HUES6 (cell line): Measurements from ENCODE around the gene SYNPO2.
A peak's percentile ranks its signal among the peaks of the same experiment; 100 is the strongest.

ENCODE experiments used
- H3K27ac ChIP-seq: 2 replicates; pipeline ENCODE4 v1.7.0; 2013; ENCODE audit warnings: low read depth, mild to moderate bottlenecking, low read length, inconsistent platforms
- H3K27me3 ChIP-seq: 2 replicates; pipeline ENCODE4 v1.6.1; 2013; ENCODE audit warnings: low read length; ENCODE audit not compliant: control insufficient read depth, insufficient read depth
- H3K36me3 ChIP-seq: 2 replicates; pipeline ENCODE4 v1.6.1; 2013; ENCODE audit warnings: low read length; ENCODE audit not compliant: control insufficient read depth, insufficient read depth
- H3K4me1 ChIP-seq: 2 replicates; pipeline ENCODE4 v1.6.1; 2013; ENCODE audit warnings: low read length; ENCODE audit not compliant: control insufficient read depth, insufficient read depth
- H3K4me3 ChIP-seq: 2 replicates; pipeline ENCODE4 v1.5.1; 2013; ENCODE audit warnings: low read depth, low read length
- H3K9ac ChIP-seq: one replicate; pipeline ENCODE4 v1.6.1; 2013; ENCODE audit warnings: mild to moderate bottlenecking, low read length
- H3K9me3 ChIP-seq: 2 replicates; pipeline ENCODE4 v1.6.1; 2013; ENCODE audit warnings: low read depth, low read length; ENCODE audit not compliant: control insufficient read depth, insufficient read depth

The SYNPO2 gene

DNA sequence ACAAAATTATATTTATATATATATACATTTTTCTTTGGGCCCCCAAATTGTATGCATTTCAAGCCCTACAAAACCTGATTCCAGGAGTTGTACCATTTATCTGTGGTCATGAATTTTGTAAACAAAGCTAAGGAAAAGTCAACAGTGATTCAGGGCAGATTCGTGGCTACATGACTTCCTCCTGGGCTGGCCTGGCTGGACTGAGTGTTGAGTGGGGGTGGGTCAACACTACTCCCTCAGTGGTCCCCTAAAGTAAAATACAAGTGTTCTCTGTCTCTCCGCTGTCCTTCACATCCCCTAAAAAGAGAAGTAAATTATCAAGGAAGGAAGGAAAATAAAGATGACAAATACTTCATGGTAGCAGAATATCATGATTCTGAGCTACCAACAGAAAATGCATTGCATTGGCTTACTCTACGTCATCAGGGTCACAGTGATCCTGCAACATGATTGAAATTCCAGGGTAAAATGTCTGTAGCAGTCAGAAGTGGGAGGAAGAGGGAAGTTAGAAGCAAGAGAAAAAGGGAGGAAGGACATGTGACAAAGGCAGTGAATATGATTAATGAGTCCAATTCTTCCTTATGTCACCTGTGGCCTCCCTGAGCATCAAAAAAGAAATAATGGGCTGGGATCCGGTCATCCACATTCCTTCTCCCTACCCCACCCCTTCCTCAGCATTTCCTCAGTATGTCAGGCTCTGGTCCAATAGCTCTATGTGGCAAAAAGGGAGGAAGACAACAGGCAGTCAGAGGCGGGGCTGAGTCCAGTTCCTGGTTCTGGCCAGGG lies 204.6 kb downstream of the SYNPO2 start:
- Histone ChIP-seq H3K27ac (no peak overlapping the region), H3K4me1 (0 out of 2 replicates have a peak, but pooled peaks cover 4% of the 10 kb centered on the region), H3K36me3 (no peaks in the 10 kb centered on the region), H3K9ac (no peak overlapping the region), H3K27me3 (no peaks in the 10 kb centered on the region), H3K9me3 (no peaks in the 10 kb centered on the region), H3K4me3 (no peak overlapping the region)

DNA sequence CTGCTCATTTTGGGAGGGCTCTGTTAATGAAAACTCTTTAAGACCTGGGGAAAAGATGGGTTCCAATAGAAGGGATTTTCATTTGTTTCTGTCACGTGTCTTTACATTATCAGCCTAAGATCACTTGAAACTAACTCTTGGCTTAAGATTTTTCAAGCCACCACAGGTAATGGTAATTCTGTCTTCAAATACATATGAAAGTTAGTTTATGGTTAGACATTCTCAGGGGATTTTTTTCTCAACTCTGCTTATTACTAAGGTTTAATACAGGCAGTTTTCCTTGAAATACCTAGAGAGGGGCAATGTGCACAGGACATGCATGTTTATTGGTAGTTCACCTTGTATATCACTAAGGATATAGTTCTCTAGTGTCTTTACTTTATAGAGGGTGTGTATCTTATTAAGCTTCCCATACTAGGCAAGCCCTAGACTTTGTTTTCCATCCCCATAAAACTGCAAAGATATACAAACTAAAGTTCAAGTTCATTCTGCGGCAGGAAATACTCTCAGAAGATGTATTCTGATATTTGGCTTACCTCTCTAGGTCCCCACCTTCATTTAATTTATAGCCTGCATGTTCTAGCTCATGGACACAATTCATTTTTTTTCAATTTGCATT lies 208.7 kb downstream of the SYNPO2 start:
- no peaks in the 10 kb centered on the region for H3K36me3 ChIP-seq
- H3K9me3 ChIP-seq = no peaks in the 10 kb centered on the region
- H3K4me1 ChIP-seq = peaks cover 9% of the 10 kb centered on the region
- H3K27me3 ChIP-seq = no peaks in the 10 kb centered on the region
- no peak overlapping the region for H3K27ac ChIP-seq
- no peak overlapping the region for H3K4me3 ChIP-seq
- no peak overlapping the region for H3K9ac ChIP-seq

- Histone ChIP-seq H3K9ac (no peak overlapping the region), H3K9me3 (no peaks in the 10 kb centered on the region), H3K4me3 (no peak overlapping the region), H3K36me3 (no peaks in the 10 kb centered on the region), H3K27ac (no peak overlapping the region), H3K4me1 (peaks cover 10% of the 10 kb centered on the region), H3K27me3 (no peaks in the 10 kb centered on the region)
Measured at GRCh38 chr4:119098306-119098705, 209.7 kb downstream of the SYNPO2 start.

- H3K9ac ChIP-seq = no peak overlapping the region
- no peak overlapping the region for H3K27ac ChIP-seq
- no peaks in the 10 kb centered on the region for H3K36me3 ChIP-seq
Measured at GRCh38 chr4:119099227-119099810, 210.7 kb downstream of the SYNPO2 start.

DNA sequence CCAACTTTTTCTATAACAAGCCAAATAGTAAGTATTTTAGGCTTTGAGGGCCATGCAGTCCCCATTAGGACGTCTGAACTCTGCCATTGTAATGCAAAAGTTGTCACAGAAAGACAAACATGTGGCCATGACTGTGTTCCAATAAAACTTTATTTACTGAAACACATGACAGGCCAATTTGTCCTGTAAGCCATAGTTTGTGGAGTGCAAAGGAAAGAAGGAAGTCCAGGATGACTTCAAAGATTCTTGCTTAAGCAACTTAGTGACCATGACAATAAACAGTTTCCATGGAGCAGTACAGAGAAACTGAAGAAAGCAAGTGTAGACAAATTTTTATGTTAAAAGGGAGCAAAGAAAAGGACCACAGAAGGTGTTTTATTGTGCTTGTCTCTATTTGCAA lies 212.0 kb downstream of the SYNPO2 start:
- Histone ChIP-seq H3K4me3 (no peak overlapping the region), H3K27ac (no peak overlapping the region), H3K27me3 (no peaks in the 10 kb centered on the region), H3K9ac (no peak overlapping the region), H3K36me3 (no peaks in the 10 kb centered on the region), H3K9me3 (no peaks in the 10 kb centered on the region), H3K4me1 (peaks cover 13% of the 10 kb centered on the region)

More at GRCh38 chr4:119099227-119099810, 210.7 kb downstream of the SYNPO2 start:
- no peak overlapping the region for H3K4me3 ChIP-seq
- H3K9me3 ChIP-seq = no peaks in the 10 kb centered on the region
- H3K27me3 ChIP-seq = no peaks in the 10 kb centered on the region
- peaks cover 13% of the 10 kb centered on the region for H3K4me1 ChIP-seq

DNA sequence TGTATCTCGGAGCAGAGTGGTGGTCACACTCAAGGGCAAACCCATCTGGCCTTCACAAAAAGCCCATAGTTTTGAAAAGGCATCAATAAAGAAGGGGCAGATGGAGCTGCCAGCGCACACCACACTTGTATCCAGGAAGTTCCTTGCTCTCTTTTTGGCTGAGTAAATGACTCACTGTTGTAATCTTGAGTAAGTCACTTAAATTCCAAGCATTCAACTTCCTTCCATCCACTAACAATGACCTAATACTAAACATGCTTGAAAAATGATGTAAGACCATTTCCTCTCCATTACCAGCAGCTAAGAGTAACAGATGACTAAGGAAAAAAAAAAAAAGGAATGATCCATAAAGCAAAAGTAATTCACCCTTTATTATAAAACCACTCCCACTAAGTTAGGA lies 214.6 kb downstream of the SYNPO2 start:
- Histone ChIP-seq H3K4me1 (peaks cover 17% of the 10 kb centered on the region), H3K27ac (peak overlapping the region; percentile 45; the same call in 1 of the 2 replicates), H3K27me3 (no peaks in the 10 kb centered on the region), H3K36me3 (no peaks in the 10 kb centered on the region), H3K9ac (no peak overlapping the region), H3K4me3 (no peak overlapping the region), H3K9me3 (no peaks in the 10 kb centered on the region)

DNA sequence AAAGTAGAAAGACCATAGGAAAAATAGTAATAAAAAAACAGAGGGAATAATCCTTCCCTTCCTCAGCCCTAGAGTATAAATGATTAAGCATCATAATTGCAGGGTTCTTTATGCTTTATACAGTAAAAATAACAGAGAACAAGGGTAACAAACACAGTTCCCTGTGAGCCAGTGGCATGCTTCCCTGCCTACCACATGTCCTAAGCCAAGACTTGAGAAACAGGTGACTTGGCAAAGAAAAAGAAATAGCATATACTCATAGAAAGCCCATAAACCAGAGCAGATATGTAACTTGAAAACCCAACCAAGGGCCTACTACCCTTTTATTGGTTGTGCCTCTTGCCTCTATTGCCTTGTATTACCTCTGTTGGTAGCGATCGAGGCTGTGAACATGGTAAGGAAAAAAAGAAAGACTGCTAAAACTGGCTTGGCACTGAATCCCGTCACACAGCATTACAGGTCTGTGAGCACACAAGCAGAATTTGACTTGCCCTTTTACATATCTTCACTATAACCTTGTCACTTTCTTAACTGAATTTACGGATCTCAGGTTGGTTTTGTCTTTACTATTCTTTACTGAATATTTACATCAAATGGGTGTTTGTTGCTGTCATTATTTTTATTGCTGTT lies 216.1 kb downstream of the SYNPO2 start:
- Histone ChIP-seq H3K27me3 (no peaks in the 10 kb centered on the region), H3K4me1 (peaks cover 17% of the 10 kb centered on the region), H3K36me3 (no peaks in the 10 kb centered on the region), H3K27ac (no peak overlapping the region), H3K9me3 (no peaks in the 10 kb centered on the region), H3K4me3 (no peak overlapping the region), H3K9ac (no peak overlapping the region)

- H3K36me3 ChIP-seq = no peaks in the 10 kb centered on the region
- no peaks in the 10 kb centered on the region for H3K9me3 ChIP-seq
- H3K9ac ChIP-seq = no peak overlapping the region
- no peak overlapping the region for H3K27ac ChIP-seq
- no peaks in the 10 kb centered on the region for H3K27me3 ChIP-seq
- no peak overlapping the region for H3K4me3 ChIP-seq
- H3K4me1 ChIP-seq = peaks cover 15% of the 10 kb centered on the region
Measured at GRCh38 chr4:119105605-119106004, 217.0 kb downstream of the SYNPO2 start.

- H3K9me3 ChIP-seq = no peaks in the 10 kb centered on the region
- H3K4me3 ChIP-seq = no peak overlapping the region
- peaks cover 12% of the 10 kb centered on the region for H3K4me1 ChIP-seq
- no peak overlapping the region for H3K9ac ChIP-seq
- no peaks in the 10 kb centered on the region for H3K36me3 ChIP-seq
- H3K27me3 ChIP-seq = no peaks in the 10 kb centered on the region
- H3K27ac ChIP-seq = no peak overlapping the region
Measured at GRCh38 chr4:119106036-119107000, 217.7 kb downstream of the SYNPO2 start.

DNA sequence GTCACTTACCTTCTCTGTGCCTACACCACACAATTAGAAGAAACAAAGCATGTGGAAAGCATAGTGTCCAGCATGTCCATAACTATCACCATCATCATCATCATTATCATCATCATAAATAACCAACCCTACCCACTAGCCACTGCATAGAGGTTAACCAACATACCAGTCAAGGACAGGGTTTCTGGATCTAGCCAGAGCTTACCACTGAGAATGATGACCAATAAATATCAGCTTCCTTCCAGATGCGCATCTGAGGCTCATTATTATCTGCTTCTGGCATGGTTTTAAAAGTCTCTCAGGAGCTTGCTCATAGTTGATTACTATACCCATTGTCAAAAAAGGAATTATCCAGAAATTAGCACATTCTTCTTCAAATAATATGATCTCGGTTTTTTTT lies 221.5 kb downstream of the SYNPO2 start:
- H3K9ac ChIP-seq = no peak overlapping the region
- no peaks in the 10 kb centered on the region for H3K36me3 ChIP-seq

More for the DNA sequence above, 221.5 kb downstream of the SYNPO2 start:
- H3K9me3 ChIP-seq = no peaks in the 10 kb centered on the region
- H3K4me3 ChIP-seq = no peak overlapping the region
- H3K4me1 ChIP-seq = 0 out of 2 replicates have a peak, but pooled peaks cover 4% of the 10 kb centered on the region
- H3K27ac ChIP-seq = no peak overlapping the region
- no peaks in the 10 kb centered on the region for H3K27me3 ChIP-seq
